Nephron progenitor cell (in vitro differentiated cells): ENCODE data around the gene DDR2.
"Not testable (repeated sequence)": the region's sequence is repeated elsewhere in the genome, so short reads cannot be mapped to it uniquely, and the experiment has no call there.

Experiments
- DNase-seq: peaks from one replicate; pipeline ENCODE4 v3.0.0; 2021
- H3K27ac Mint-ChIP-seq: 2 replicates; pipeline ENCODE4 v1.8.0; 2021; ENCODE audit warnings: mild to moderate bottlenecking, moderate library complexity, mixed read lengths
- H3K27me3 Mint-ChIP-seq: 2 replicates; pipeline ENCODE4 v1.8.0; 2021; ENCODE audit warnings: mild to moderate bottlenecking, low read depth, mixed read lengths; ENCODE audit not compliant: poor library complexity
- H3K36me3 Mint-ChIP-seq: 2 replicates; pipeline ENCODE4 v1.8.0; 2021; ENCODE audit warnings: low read depth, mixed read lengths
- H3K4me1 Mint-ChIP-seq: 2 replicates; pipeline ENCODE4 v1.8.0; 2021; ENCODE audit warnings: mixed read lengths
- H3K4me3 Mint-ChIP-seq: 2 replicates; pipeline ENCODE4 v1.8.0; 2021; ENCODE audit warnings: mild to moderate bottlenecking, moderate library complexity, mixed read lengths
- H3K9me3 Mint-ChIP-seq: 2 replicates; pipeline ENCODE4 v1.8.0; 2021; ENCODE audit warnings: mild to moderate bottlenecking, moderate library complexity, mixed read lengths
- CTCF ChIP-seq: fragments of 200-600 bp; sonication (generic); IDR thresholded peaks from 2 replicates; pipeline ENCODE4 v1.5.0; 2021; ENCODE audit warnings: antibody characterized with exemption

Gene DDR2

DNA sequence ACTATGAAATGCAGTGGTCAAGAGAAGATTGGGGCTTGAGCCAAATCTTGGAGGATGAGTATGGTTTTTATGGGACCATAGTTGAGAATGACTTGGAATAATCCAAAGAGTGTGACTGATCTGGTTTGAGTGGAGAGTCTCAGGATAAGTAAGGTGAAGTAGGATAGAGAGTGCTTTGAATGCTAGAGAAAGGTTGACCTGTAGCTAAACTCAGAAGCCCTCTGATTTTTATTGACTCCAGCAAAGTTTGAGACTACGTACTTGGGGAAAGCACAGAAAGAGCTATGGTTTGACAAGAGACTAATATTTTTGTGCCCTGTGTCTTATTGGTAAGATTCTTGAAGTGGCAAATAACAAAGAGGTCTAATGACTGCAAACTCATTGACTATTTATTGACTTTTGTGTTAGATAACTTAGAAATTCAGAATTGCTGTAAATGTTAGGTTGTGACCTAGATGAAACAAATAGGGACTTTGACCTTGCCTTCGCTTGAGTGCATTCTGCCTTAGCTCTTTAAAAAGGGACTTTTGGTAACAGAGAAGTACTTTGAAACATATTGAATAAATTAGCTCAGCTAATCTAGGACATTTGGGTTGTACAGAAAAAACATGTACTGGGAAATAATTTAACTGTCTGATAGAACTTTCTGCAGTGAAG, 35.6 kb upstream of the DDR2 start:
- no peak for TF ChIP-seq CTCF
- peaks cover 51% of the 10 kb centered on the region for H3K36me3 Mint-ChIP-seq
- no peaks in the 10 kb centered on the region for H3K27me3 Mint-ChIP-seq
- no peak for DNase-seq
- no peak overlapping the region for H3K4me3 Mint-ChIP-seq
- H3K9me3 Mint-ChIP-seq = no peaks in the 10 kb centered on the region
- H3K4me1 Mint-ChIP-seq = no peaks in the 10 kb centered on the region
- no peak overlapping the region for H3K27ac Mint-ChIP-seq

DNA sequence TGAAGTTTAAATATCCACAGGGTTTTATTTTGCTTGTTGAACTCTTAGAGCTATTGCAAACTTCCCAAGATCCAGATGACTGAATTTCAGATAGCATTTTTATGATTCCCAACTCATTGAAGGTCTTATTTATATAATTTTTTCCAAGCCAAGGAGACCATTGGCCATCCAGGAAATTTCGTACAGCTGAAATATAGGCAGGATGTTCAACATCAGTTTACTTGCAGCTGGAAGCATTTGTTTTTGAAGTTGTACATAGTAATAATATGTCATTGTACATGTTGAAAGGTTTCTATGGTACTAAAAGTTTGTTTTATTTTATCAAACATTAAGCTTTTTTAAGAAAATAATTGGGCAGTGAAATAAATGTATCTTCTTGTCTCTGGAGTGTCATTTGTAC, 32.8 kb upstream of the DDR2 start:
- H3K9me3 Mint-ChIP-seq = no peaks in the 10 kb centered on the region
- H3K4me3 Mint-ChIP-seq = no peak overlapping the region
- no peak overlapping the region for H3K27ac Mint-ChIP-seq
- no peak for TF ChIP-seq CTCF
- no peak for DNase-seq
- H3K36me3 Mint-ChIP-seq = peaks cover 56% of the 10 kb centered on the region
- H3K27me3 Mint-ChIP-seq = no peaks in the 10 kb centered on the region
- no peaks in the 10 kb centered on the region for H3K4me1 Mint-ChIP-seq

DNA sequence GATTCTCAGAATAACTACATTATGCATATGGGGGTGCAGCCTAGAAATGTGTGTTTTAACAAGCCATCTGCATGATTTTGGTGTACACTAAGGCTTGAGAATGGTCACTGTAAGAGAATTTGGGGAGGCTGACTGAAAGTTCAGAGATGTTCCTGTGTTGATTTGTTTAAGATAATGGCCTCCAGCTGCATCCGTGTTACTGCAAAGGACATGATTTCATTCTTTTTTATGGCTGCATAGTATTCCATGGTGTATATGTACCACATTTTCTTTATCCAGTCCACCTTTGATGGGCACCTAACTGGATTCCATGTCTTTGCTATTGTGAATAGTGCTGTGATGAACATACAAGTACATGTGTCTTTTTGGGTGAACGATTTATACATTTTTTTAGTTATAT, 29.1 kb upstream of the DDR2 start:
- H3K4me1 Mint-ChIP-seq, DNase-seq, H3K4me3 Mint-ChIP-seq, H3K27me3 Mint-ChIP-seq, H3K27ac Mint-ChIP-seq, H3K9me3 Mint-ChIP-seq: not testable (repeated sequence)
- peaks cover 51% of the 10 kb centered on the region for H3K36me3 Mint-ChIP-seq

- Mint-ChIP-seq H3K36me3 (peaks cover 33% of the 10 kb centered on the region), H3K4me3 (no peak overlapping the region), H3K27me3 (peaks cover 5% of the 10 kb centered on the region), H3K4me1 (no peaks in the 10 kb centered on the region), H3K9me3 (no peaks in the 10 kb centered on the region), H3K27ac (no peak overlapping the region)
- TF ChIP-seq CTCF = no peak
- DNase-seq = no peak
These were observed 26.9 kb upstream of the DDR2 start for GRCh38 chr1:162605225-162605927.

DNA sequence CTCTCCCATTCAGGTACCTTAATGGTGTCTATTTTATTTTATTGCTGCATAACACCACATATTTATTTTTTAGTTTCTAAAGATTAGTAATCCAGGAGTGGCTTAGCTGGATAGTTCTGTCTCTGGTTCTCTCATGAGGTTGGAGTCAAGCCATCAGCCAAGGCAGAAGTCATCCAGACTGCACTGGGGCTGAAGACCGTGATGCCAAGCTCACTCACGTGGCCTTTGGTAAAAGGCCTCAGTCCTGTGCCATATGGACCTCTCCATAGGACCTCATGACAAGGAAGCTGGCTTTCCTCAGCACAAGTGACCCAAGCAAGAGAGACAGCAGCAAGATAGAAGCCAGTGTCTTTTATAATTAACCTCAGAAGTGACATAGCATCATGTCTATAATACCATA, 23.0 kb upstream of the DDR2 start:
- H3K27me3 Mint-ChIP-seq = peaks cover 5% of the 10 kb centered on the region
- H3K9me3 Mint-ChIP-seq = no peaks in the 10 kb centered on the region
- no peaks in the 10 kb centered on the region for H3K36me3 Mint-ChIP-seq
- no peak for DNase-seq
- no peak for TF ChIP-seq CTCF
- H3K27ac Mint-ChIP-seq = no peak overlapping the region
- H3K4me3 Mint-ChIP-seq = no peak overlapping the region
- peaks cover 8% of the 10 kb centered on the region for H3K4me1 Mint-ChIP-seq

GRCh38 chr1:162612606-162613400, 19.5 kb upstream of the DDR2 start:
- H3K27ac Mint-ChIP-seq = no peak overlapping the region
- H3K4me3 Mint-ChIP-seq = no peak overlapping the region
- H3K4me1 Mint-ChIP-seq = peaks cover 8% of the 10 kb centered on the region
- H3K9me3 Mint-ChIP-seq = peaks cover 32% of the 10 kb centered on the region
- H3K27me3 Mint-ChIP-seq = peaks cover 5% of the 10 kb centered on the region
- TF ChIP-seq CTCF = no peak
- no peak for DNase-seq
- peaks cover 29% of the 10 kb centered on the region for H3K36me3 Mint-ChIP-seq
